ENCODE results near the gene SOWAHA. TPM values are rescaled to one million over a fixed set of nuclear protein-coding genes. Genes with fewer than 3 reads are reported as not detected.

Gene SOWAHA
- polyA plus RNA-seq, 3 donors = not detected

- no peak overlapping the region for H3K27ac Mint-ChIP-seq
These were observed 27.2 kb upstream of the SOWAHA start for GRCh38 chr5:132785864-132786263.

DNA sequence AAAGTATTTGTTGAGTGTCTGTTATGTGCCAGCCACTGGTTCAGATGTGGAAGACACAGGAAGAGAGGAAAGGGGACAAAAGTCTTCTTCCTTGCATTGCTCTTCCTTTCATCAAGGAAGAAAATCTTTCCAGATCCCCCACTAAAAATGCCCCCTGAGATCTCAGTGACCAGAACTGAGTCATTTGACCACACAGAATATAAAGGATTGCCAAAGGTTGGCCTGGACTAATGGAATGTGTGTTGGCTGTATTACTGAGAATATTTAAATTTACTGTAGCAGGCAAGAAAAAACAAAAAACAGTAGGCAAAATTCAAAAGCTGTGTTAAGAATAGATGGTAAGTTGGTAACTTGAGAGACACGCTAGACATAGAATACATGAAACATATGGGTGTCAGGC, 26.0 kb upstream of the SOWAHA start:
- Mint-ChIP-seq H3K9me3 (no peaks in the 10 kb centered on the region), H3K4me3 (no peak overlapping the region), H3K27ac (no peak overlapping the region), H3K4me1 (peaks cover 4% of the 10 kb centered on the region), H3K27me3 (ENCODE audit: low read depth in 3 of 3) (peaks cover 11 to 26% (median 21%) of the 10 kb centered on the region in 3 donors), H3K36me3 (no peaks in the 10 kb centered on the region)
- no peak overlapping the region for H3K9ac ChIP-seq (ENCODE audit: insufficient read depth, low read length, poor library complexity, severe bottlenecking)
- H3K27me3 ChIP-seq (ENCODE audit: control insufficient read depth in 2 of 2, insufficient read depth in 2 of 2, low read length in 2 of 2) = peaks cover 0 to 5% of the 10 kb centered on the region in 2 donors
- no peak overlapping the region for H3K4me2 ChIP-seq (replicated peaks; ENCODE audit: extremely low read depth, low read length, poor library complexity, severe bottlenecking)
- no peak for DNase-seq
- no peak overlapping the region for H3K4me3 ChIP-seq (replicated peaks in 1 of 3; ENCODE audit: low read depth in 2 of 3, low read length in 3 of 3)
- no peaks in the 10 kb centered on the region for H3K79me2 ChIP-seq (ENCODE audit: insufficient read depth, low read length)
- H3K9me3 ChIP-seq (replicated peaks in 1 of 2; ENCODE audit: control insufficient read depth in 1 of 2, insufficient read depth in 1 of 2, low read length in 2 of 2) = no peaks in the 10 kb centered on the region
- no peaks in the 10 kb centered on the region for H4K20me1 ChIP-seq (ENCODE audit: insufficient read depth, low read length)
- H3K36me3 ChIP-seq (replicated peaks in 1 of 2; ENCODE audit: control insufficient read depth in 1 of 2, insufficient read depth in 2 of 2, low read length in 2 of 2) = no peaks in the 10 kb centered on the region
- no peak overlapping the region for H3K27ac ChIP-seq (ENCODE audit: low read depth in 1 of 2, low read length in 2 of 2)
- WGBS (ENCODE audit: insufficient coverage) = 100% methylated on average over 1 of the region's 1 CpG
- intact Hi-C loops (cut with micrococcal nuclease) = no loop called here
- no peak overlapping the region for H2AFZ ChIP-seq (ENCODE audit: insufficient read depth, low read depth, low read length, poor library complexity, severe bottlenecking)
- TF ChIP-seq CTCF (IDR thresholded peaks at IDR 0.05) = no peak
- H3K4me1 ChIP-seq (ENCODE audit: control insufficient read depth in 1 of 2, insufficient read depth in 2 of 2, low read length in 2 of 2) = peaks cover 6 to 10% of the 10 kb centered on the region in 2 donors

More at GRCh38 chr5:132785864-132786263, 27.2 kb upstream of the SOWAHA start:
- intact Hi-C loops (cut with micrococcal nuclease) = no loop called here
- WGBS (ENCODE audit: insufficient coverage) = 100% methylated on average over 2 of the region's 4 CpGs
- Histone ChIP-seq H3K79me2 (ENCODE audit: insufficient read depth, low read length) (no peaks in the 10 kb centered on the region), H3K9me3 (replicated peaks in 1 of 2; ENCODE audit: control insufficient read depth in 1 of 2, insufficient read depth in 1 of 2, low read length in 2 of 2) (no peaks in the 10 kb centered on the region), H3K27me3 (ENCODE audit: control insufficient read depth in 2 of 2, insufficient read depth in 2 of 2, low read length in 2 of 2) (peaks cover 4 to 11% of the 10 kb centered on the region in 2 donors), H2AFZ (ENCODE audit: insufficient read depth, low read depth, low read length, poor library complexity, severe bottlenecking) (no peak overlapping the region), H3K4me2 (replicated peaks; ENCODE audit: extremely low read depth, low read length, poor library complexity, severe bottlenecking) (no peak overlapping the region), H3K9ac (ENCODE audit: insufficient read depth, low read length, poor library complexity, severe bottlenecking) (no peak overlapping the region), H4K20me1 (ENCODE audit: insufficient read depth, low read length) (no peaks in the 10 kb centered on the region), H3K36me3 (replicated peaks in 1 of 2; ENCODE audit: control insufficient read depth in 1 of 2, insufficient read depth in 2 of 2, low read length in 2 of 2) (no peaks in the 10 kb centered on the region), H3K27ac (ENCODE audit: low read depth in 1 of 2, low read length in 2 of 2) (no peak overlapping the region), H3K4me1 (ENCODE audit: control insufficient read depth in 1 of 2, insufficient read depth in 2 of 2, low read length in 2 of 2) (peaks cover 9 to 13% of the 10 kb centered on the region in 2 donors), H3K4me3 (replicated peaks in 1 of 3; ENCODE audit: low read depth in 2 of 3, low read length in 3 of 3) (no peak overlapping the region)
- Mint-ChIP-seq H3K4me1 (peaks cover 7% of the 10 kb centered on the region), H3K36me3 (no peaks in the 10 kb centered on the region), H3K9me3 (peaks cover 0 to 2% (median 0%) of the 10 kb centered on the region in 7 donors), H3K27me3 (ENCODE audit: low read depth in 3 of 3) (peaks cover 16 to 37% (median 30%) of the 10 kb centered on the region in 3 donors), H3K4me3 (peak overlapping the region in 1 of 2 donors; percentile 31)
- TF ChIP-seq CTCF (IDR thresholded peaks at IDR 0.05) = no peak
- DNase-seq = no peak

Measured in CD14-positive monocyte (primary cell).